Midbrain (tissue), 1 donor: ENCODE data around the gene MED23.

ENCODE experiments used
- DNase-seq: peaks from one replicate; lab custom pipeline; 2025; lab: John Stamatoyannopoulos, UW

The MED23 gene

DNA sequence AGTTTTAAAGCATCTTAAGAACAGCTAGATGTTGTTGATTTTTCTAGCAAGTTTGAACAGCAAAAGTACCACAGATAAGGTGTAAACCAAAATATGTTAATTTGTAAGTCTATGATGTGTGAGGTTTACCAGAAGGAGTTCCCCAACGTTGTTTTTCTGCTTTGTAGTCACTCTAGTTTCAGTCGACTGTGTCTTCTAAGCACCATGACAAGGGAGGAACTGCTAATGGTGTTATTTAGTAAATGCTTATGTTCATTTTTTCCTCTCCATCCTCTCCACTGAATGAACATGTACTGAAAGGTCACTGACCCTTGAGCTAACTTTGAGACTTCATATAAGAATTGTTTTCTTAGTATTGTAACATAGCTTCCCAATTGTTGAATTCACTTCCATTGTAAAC lies 12.1 kb upstream of the MED23 start:
- DNase-seq = no peak

DNA sequence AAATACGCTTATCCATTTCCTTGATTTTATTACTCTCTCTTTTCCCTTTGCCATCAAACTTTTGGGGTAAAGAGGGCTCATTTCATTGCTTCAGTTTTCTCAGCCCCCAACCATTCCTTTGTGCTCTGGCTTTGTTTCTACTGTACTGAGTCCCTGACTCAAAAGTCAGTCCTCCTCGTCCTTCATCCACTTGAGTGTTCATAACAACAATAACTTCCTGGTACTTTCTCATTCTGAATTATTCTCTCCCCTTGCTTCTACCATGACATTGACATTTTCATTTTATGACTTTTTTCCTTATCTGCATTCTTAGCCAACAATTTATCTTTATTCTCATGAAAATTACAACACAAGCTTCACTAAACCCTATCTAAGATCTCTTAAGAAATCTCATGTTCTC lies 10.0 kb upstream of the MED23 start:
- no peak for DNase-seq

DNA sequence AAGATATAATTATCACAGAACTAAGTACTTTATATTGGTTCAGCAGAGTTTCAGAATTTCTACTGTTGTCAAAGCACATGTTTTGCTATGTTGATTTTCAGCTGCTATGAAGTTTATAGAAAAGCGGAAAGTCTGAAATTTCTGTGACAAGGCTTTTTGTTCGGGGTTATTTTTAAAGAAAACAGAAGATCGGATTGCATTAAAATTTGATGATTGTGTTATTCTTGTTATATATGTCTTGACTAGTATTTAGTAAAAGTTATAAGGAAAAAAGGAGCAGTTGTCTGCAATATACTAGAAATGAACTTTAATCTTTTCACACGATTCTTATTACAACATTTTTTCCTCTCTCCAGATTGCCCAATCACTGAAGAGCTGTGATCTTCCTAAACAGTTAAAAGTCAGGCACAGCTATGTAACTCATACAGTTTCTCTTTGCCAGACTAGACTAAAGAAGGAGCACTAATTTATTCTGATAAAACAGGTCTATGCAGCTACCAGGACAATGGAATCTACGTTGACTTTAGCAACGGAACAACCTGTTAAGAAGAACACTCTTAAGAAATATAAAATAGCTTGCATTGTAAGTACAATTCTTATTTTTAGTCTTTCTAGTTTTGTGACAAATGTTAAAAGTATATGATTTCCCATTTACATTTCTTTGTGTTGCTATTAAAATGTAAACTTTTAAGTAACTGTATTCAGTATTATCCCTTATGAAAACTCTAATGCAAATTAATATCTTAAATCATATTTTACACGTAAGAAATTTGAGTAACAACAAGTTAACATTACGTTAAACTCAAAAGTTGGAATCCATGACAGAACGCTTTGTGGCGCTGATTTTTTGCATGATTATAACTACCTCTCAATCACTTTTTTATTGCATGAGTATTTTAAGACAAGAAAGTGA lies 9.1 kb upstream of the MED23 start, which contains the start of gene ENPP3:
ENPP3 (plus strand) TSS at position 423 of the 913 bp plus-strand sequence; CDS start at position 506, 83 bp downstream.
- DNase-seq = no peak

DNA sequence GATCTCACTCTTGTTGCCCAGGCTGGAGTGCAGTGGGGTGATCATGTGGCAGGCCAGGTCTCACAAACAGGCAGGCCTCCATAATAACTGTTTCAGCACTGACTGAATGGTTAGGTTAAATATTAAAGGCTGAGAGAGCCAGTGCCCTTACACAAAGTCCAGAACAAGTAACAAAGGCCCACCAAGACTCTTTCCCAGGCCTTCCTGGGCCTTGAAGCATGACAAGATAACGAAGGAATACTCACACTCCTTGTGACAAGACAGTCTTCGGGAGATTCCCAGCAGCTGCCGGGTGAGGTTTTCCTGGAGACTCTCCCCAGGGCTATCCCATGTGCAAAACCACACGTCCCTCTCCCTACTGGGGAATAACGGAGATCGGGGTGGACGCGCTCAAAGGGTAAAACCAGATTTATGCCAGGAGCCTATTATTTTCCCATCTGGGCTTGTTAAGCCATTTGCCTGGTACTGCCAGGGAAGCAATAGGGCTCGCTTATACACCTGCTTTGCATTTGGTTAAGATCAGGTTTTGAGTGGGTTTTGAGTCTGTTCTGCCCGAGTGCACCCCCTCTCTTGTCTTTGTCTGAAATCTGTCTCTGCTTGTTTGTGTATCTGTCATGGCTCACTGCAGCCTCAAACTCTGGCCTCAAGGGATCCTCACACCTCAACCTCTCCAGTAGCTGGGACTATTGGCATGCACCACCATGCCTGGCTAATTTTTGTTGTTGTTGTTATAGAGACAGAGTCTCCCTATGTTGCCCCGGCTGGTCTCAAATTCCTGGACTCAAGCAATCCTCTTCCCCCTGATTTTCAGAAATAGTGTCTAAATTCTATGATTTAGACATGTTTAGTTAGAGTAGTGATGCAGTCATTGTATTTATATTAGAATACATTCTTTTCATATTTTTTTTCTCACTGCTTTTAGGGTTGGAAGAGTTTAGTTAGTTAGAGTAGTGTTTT lies 7.6 kb upstream of the MED23 start:
- DNase-seq = no peak

DNA sequence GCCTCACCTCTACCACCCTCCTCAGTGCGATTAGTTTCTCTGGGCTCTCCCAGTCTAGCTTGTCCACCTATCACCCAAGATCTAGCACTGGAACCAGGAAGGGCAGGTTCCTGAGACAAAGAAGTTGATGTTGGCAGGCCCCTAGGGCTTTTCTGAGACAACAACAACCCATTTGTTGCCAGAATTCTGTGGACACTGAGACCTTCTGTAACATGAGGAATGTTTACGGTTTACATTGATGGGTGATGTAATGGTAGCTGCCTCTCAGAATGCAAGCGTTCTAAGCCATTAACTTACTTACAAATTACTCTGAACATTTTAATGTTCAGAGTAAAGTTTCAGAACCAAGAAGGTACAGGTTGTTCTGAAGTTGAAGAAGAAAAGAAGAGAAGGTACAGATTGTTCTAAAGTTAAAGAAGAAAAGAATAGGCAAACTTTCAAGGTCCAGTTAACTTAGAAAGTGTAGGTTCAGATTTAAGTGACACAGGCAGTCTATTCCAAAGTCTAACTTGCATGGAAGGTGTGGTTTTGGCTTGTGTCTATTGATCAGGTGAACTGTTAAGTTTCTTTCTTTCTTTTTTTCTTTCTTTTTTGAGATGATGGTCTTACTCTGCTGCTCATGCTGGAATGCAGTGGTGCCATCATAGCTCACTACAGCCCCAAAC lies 3.7 kb upstream of the MED23 start:
- DNase-seq = no peak

DNA sequence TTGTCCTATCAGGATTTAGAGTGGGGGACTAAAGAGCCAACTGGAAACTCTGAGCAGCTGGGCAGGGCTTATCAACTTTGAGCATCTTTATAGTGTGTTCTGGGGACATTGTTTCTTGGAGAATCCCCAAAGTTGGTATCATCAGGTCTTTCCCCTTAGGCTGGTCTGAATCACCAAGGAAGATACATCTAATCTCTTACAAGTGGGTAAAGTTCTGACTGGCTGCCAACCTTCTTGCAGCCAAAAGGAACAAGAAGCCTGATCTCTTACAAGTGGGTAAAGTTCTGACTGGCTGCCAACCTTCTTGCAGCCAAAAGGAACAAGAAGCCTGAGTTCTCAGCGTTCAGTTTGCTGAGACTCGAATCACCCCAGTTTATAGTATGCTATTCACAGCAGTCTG lies 1.6 kb upstream of the MED23 start:
- DNase-seq = peak; percentile 19

DNA sequence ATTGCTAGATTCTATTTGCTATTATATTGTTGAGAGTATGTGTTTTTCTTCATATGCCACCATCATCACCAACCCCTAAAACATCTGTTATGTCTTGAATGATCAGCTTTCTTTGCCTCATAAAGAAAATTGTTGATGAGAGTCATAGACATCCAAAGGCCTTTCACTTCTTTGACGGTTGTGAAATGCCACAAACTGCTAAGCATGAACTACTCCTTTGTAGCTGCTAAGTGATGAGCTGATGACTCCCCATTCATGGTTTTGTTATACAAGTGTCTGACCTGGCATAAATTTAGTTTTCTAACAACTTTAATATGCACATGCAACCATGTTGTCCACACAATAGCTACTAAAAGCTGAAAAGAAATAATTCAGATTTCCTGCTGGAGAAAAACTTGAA lies 684 bp upstream of the MED23 start:
- DNase-seq = no peak

DNA sequence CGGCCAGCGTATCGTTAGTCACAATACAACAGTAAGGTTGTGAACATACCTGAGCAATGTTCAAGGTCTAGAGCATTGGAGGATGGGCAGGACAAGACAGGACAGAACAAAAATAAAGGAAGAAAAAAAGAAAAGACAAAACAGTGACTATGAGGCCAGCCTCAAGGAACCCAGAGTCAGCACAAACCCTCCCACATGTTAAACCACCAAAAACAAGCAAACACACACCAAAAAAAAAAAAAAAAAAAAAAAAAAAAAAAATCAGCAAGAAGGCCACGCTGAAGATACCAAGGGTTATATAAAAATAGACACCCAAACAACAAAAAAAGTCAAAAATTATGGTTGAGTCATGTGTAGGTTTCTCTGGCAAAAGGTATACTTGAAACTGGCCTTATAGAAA lies 12.8 kb downstream of the MED23 start:
- DNase-seq = no peak

DNA sequence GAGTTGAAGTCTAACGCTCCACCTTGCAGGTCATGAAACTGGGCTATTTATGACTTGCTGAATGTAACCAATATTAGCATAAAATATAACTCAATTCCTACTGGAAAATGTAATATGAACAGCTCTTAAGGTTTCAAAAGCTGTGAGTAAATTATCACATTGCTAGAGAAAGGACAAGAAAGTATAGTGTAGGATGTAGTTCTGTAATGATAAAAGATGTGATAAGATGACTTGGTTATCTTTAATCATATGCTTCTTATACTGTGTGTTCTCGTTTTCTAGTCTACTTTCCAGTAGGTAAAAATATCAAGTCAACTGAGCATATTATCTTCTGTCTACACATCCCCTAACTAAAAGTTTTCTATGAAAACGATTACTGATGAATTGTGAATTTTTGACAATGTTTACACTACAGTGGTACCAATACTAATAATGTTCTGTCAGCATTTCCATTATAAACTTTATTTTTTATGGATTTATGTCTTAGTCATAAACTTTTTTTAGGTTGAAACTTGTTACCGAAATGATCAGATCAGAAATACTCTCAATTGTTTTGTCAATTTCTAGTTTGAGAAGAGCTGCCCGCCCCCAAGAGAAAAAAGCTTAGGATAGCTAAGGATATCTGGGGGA lies 14.6 kb downstream of the MED23 start:
- DNase-seq = no peak

DNA sequence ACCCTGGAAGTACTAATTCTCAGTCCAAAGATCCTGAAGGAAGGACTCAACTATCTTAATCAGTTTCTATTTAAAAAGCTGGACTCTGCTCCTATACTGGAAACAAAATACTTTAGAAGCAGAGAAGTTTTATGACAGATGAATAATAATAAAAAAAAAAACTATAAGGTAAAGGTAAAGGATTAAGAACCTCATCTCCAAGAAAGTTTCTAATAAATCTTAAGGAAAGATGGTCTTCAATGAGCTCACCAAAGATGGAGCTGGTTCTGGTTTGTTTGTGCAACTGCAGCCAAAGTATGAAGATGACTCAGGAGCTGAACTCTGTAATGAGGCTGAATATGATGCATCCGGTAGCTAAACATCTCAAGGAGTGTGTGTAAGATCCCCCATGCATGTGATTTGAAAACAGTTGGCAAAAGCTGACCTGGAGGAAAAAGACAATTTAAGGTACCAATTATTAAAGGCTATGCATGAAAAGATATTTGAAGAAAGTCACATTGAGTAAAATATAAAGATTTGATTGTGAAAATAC lies 25.2 kb downstream of the MED23 start:
- no peak for DNase-seq

DNA sequence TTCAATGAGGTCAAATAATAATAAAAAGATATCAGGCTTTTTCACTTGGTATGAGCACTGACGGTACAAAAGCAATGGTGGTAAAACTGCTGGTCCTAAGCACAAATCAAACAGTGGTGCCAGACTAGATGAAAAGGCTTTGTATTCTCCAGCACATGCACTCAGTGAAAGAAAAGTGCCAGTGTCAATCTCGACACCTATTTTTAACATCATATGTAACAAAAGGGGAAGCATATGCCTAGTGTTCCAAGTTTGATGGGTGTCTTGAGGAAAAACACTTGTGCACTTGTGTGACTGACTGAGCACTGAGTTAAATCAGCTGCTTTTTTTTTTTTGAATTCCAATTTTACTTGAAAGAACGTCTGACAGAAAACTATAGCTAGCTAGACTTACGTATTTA lies 27.3 kb downstream of the MED23 start:
- DNase-seq = no peak

DNA sequence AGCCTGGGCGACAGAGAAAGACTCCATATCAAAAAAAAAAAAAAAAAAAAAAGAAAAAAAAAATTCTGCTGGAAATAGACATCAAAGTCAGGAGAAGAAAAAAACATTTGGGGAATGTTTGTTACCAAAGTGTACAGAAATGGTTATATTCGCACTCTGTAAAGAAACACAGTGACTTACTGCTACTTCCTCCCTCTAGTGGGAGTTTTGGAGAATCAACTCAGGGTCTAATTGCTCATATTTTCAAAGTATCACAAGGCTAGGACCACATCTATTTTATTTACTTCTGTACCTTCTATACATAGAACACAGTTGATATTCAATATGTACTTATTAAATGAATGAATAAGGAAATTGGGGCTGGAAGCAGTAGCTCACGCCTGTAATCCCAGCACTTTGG lies 30.6 kb downstream of the MED23 start:
- no peak for DNase-seq

DNA sequence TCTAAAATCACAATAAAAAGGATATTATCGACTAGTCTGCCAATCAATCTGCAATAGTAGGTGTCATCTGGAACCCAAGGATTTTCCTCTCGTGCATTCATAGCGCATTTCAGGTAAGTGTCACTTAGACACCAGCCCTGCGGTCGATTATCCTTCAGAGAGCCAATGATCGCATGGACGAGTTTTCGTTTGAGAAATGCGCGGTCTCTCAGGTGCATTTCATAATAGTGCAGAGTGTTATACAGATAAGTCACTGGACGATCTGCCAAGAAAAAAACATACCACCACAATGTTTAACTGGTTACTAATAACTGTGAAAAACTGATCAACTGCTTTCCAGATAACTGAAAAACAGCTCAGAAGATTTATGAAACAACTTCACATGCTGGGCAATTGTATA lies 34.0 kb downstream of the MED23 start:
- no peak for DNase-seq

DNA sequence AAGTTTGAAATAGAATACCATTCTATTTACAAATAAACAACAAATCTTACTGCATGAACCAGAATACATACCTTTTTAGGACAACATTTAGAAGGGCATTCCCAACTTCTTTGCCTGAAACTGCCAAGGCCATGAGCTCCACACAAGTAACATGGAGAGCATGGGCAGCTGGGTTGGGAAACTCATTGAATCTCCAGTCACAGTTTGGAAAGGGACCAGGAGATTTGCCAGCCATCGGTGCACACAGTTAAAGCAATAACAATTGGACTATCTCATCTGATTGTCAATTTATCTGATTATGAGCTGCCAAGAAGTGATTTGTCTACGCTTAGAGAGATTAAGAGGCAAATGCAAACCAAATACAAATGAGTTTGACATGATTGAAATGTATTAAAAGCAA lies 35.1 kb downstream of the MED23 start:
- no peak for DNase-seq

DNA sequence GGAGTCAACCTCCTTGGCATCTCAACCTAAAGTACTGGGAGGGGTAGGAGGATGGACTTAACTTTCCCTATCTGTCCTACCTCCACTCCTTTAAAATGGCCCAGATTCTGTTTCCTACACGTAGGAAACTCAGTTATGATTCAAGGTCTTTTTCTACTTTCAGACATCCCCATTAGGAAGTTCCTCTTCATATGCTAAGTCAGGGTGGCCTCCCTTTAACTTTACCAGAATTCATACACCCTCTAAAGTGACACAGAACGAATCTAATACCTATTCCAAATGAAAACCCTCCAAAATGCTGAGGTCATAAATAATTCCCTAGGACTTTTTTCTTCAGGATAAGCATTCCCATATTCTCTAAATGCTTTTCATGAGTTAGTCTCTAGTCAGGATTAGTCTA lies 39.4 kb downstream of the MED23 start:
- DNase-seq = no peak

DNA sequence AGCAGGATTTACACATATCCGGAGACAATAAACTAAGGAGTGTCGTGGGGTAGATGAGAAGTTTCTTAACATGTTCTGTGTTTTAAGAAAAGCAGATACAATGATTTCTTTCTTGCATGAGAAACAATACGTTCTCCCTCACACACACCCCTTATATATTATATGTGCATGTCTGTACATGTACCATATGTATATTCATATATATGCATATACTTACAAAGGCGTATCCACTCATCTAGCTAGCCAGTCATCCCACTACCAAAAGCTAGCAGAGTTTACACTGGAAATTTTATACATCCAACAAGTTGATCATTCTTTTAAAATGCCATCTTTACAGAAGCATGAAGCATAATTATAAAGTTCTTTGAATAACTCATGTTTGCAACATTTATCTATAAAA lies 40.1 kb downstream of the MED23 start:
- no peak for DNase-seq

DNA sequence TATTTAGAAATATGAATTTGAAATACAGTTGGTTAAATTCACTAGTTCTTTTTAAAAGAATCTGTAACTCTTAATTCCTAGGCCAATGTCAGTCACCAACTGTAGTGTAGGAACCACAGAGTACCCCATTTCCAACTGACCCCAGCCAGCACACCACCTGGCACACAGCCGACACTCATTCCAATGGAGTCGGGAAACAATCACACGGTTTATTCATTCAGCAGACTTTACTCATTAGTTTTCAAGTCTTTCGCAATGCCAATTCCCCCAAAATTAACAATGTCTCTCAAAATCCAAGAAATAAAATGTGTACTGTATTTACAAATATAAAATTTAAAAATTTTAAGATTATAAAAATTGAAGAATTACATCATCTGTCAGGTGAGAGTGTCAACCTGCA lies 41.5 kb downstream of the MED23 start:
- no peak for DNase-seq

DNA sequence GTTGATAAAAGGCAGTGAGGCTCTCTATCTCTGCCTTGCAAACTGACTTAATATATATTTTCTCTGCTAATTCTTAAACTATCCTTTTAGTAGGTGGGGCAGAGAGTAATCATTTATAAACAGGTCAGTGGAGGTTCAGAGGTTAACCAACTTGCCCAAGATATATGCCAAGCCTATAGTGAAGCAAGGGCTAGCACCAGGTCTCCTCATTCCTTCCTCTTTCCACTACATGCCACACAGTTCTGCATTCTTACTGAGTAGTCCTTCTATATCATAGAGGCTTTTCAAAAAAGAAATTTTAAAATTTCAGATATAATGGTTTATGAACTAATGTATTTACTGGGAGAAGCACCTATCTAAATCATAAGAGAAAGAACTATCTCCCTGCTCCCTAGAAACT lies 46.5 kb downstream of the MED23 start:
- DNase-seq = no peak

DNA sequence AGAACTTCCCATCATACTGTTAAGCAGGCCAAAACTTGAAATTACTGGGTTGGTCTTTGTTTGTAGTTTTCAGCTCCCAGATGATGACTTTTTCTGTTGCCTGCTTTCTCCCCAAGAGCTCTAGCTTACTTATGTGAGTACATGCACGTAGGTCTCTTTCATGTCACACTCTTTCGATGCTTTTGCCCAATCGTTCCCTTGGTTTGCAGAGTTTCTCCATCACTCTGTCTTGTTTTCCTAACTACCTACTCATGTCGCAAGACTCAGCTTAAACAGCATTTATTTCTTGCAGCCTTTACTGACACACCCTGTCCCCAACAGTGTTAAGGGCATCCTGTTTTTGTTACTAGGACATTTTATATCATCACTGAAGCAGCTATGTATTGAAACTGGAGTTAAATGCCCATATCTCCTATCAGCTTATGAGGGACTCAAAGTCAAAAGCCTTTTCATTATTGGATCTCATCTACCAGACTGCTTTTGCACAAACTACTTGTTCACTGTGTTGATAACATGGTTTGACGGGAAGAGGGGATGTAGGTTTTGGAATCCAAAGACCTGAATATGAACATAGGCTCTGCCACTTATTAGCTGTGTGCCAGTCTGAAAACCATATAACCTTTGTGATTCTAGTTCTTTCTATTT lies 52.1 kb downstream of the MED23 start:
- DNase-seq = no peak

DNA sequence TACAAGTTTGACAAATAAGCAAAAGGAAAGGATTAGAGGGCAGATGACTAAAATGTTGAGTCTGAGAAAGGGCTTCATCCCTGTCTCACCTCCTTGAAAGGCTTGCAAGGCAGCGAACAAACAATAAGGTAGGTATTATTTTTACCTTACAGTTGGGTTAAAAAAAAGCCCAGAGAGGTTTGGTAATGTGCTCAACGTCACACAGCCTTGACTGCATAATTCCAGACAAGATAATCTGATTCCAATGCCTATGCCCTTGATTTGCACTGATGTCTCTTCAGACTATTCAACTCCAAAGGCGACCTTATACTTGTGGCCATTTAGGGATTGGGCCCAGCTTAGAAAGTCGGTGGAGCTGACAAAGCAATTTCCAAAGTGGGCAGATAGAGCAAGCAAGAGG lies 53.4 kb downstream of the MED23 start:
- no peak for DNase-seq

DNA sequence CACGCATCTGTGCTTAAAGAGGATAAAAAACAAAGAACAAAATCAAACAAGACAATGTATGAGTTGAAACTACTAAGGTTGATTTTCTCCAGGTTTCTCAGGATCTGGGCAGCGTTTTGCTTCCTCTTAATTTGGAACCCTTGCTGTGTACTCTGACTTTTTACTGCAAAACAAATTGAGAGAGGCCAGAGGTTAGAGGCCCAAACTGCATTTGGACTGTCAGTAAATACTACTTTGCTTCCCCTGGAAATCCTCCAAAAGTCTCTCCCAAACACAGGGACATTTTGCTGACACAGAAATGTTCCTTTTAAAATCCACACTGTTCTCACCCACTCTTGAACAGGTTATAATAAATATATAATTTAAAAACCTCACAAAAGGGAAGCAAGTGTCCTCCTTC lies 53.9 kb downstream of the MED23 start:
- DNase-seq = no peak
